ENCODE data around the gene DNAJB4.

DNA sequence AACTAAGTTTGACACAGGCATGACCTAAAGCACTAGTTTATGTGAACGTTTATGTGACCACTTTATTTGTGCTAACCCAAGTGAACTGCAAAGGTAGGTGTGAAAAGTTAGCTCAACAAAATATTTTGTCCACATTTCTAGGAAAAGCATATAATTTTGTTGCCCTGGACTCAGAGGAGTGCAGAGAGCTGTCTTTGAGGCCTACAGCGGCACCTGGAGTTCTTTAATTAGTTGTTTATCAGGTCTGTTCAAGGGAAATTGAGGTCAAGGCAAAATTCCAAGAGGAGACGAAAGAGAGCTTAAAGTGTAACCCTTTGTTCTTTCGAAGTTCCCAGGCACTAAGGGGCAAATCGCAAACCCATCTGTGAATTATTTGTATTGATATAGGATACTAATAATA lies 42.4 kb downstream of the DNAJB4 start:
- TF ChIP-seq, protein P1, sequence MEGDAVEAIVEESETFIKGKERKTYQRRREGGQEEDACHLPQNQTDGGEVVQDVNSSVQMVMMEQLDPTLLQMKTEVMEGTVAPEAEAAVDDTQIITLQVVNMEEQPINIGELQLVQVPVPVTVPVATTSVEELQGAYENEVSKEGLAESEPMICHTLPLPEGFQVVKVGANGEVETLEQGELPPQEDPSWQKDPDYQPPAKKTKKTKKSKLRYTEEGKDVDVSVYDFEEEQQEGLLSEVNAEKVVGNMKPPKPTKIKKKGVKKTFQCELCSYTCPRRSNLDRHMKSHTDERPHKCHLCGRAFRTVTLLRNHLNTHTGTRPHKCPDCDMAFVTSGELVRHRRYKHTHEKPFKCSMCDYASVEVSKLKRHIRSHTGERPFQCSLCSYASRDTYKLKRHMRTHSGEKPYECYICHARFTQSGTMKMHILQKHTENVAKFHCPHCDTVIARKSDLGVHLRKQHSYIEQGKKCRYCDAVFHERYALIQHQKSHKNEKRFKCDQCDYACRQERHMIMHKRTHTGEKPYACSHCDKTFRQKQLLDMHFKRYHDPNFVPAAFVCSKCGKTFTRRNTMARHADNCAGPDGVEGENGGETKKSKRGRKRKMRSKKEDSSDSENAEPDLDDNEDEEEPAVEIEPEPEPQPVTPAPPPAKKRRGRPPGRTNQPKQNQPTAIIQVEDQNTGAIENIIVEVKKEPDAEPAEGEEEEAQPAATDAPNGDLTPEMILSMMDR (IDR thresholded peaks at IDR 0.05) = no peak
- TF ChIP-seq POLR2A (IDR thresholded peaks at IDR 0.05) = no peak

Data from thyroid gland (tissue), 4 donors.